NCI-H146 treated with DMSO at 0.1 percent for 48 hours (cell line): Measurements from ENCODE around the gene LY6G6D.
"Not testable (repeated sequence)": the region's sequence is repeated elsewhere in the genome, so short reads cannot be mapped to it uniquely, and the experiment has no call there.

ENCODE experiments used
- DNase-seq: peaks from one replicate; lab custom pipeline; 2025; ENCODE audit not compliant: unreplicated experiment; lab: John Stamatoyannopoulos, UW

The LY6G6D gene

GRCh38 chr6:31691564-31692108, 23.5 kb upstream of the LY6G6D start:
- no peak for DNase-seq

GRCh38 chr6:31692353-31692752, 22.8 kb upstream of the LY6G6D start:
- no peak for DNase-seq

- no peak for DNase-seq
Measured at GRCh38 chr6:31692886-31693285, 22.3 kb upstream of the LY6G6D start.

- no peak for DNase-seq
Measured at GRCh38 chr6:31693535-31693934, 21.6 kb upstream of the LY6G6D start.

GRCh38 chr6:31697555-31697954, 17.6 kb upstream of the LY6G6D start:
- DNase-seq: no peak

GRCh38 chr6:31700740-31701401, 14.3 kb upstream of the LY6G6D start:
- DNase-seq: no peak

- peak; percentile 44 for DNase-seq
Measured at GRCh38 chr6:31701666-31702404, 13.3 kb upstream of the LY6G6D start.

GRCh38 chr6:31702405-31702818, 12.7 kb upstream of the LY6G6D start:
- DNase-seq: no peak

GRCh38 chr6:31702819-31703716, 12.1 kb upstream of the LY6G6D start, which contains the start of gene ABHD16A:
ABHD16A (minus strand) TSS chr6:31703324; CDS start chr6:31703281, 43 bp downstream.
- DNase-seq: peak; percentile 89

- no peak for DNase-seq
Measured at GRCh38 chr6:31705931-31706330, 9.2 kb upstream of the LY6G6D start.

GRCh38 chr6:31706599-31706998, 8.5 kb upstream of the LY6G6D start, which contains the start of gene LY6G6F:
LY6G6F (plus strand) TSS chr6:31706866; CDS start chr6:31706907, 41 bp downstream.
- DNase-seq: no peak

- no peak for DNase-seq
Measured at GRCh38 chr6:31707701-31708100, 7.4 kb upstream of the LY6G6D start.

GRCh38 chr6:31708224-31708623, 6.9 kb upstream of the LY6G6D start:
- DNase-seq: no peak

- not testable (repeated sequence) for DNase-seq
Measured at GRCh38 chr6:31709157-31709556, 6.0 kb upstream of the LY6G6D start.

- no peak for DNase-seq
Measured at GRCh38 chr6:31710523-31711219, 4.5 kb upstream of the LY6G6D start.

GRCh38 chr6:31711233-31711632, 3.9 kb upstream of the LY6G6D start:
- DNase-seq: no peak

- DNase-seq: no peak
Measured at GRCh38 chr6:31712296-31712695, 2.9 kb upstream of the LY6G6D start.

GRCh38 chr6:31713465-31713864, 1.7 kb upstream of the LY6G6D start:
- DNase-seq: no peak

- DNase-seq: no peak
Measured at GRCh38 chr6:31713991-31714684, 1.0 kb upstream of the LY6G6D start.
